HCT116 (cell line): Measurements from ENCODE around the gene ZNF804B. TPM values are rescaled to one million over a fixed set of nuclear protein-coding genes. Genes with fewer than 3 reads are reported as not detected.

Experiments
- ATAC-seq: fragments of 200-7000 bp; cut with Tn5 transposase; 2 replicates; pipeline ENCODE4 v1.9.1; 2020; ENCODE audit warnings: mild to moderate bottlenecking, moderate library complexity
- BruUV-seq: library from RNA; stranded (reverse); fragments of 400-500 nt; replicated peaks from 2 replicates; lab custom pipeline; 2021; lab: Mats Ljungman, UMichigan
- CTCF ChIA-PET: fragments of 300-600 bp; sonication (Branson Sonifier 250); formaldehyde crosslinking; loops from one replicate; lab custom pipeline; 2021; ENCODE audit warnings: antibody characterized with exemption; lab: Charles Lee
- POLR2A ChIA-PET: fragments of 300-600, 350-600 bp; sonication (Branson Sonifier 250); formaldehyde crosslinking; loops from one replicate; lab custom pipeline; 2021; ENCODE audit warnings: antibody characterized with exemption; lab: Charles Lee
- RAD21 ChIA-PET, 2 experiments: fragments of 300-600 bp; sonication (Branson Sonifier 250); formaldehyde crosslinking; loops; one replicate each; lab custom pipeline; 2023; ENCODE audit warnings: low total read pairs in 2 of 2; ENCODE audit not compliant: uncharacterized antibody in 2 of 2, unreplicated experiment in 2 of 2, low non-redundant PET in 1 of 2; lab: Charles Lee
- DNase-seq: peaks from one replicate; pipeline ENCODE4 v3.0.0-alpha.2; 2010; ENCODE audit warnings: low read depth, low spot score
- H2AFZ ChIP-seq: fragments of 200-600 bp; shearing (Covaris generic), sonication (generic); 2 replicates; pipeline ENCODE4 v1.6.1; 2017; ENCODE audit warnings: low read depth, mixed run types, mixed read lengths, antibody characterized with exemption, low read length; ENCODE audit not compliant: poor library complexity, severe bottlenecking
- H3K27ac ChIP-seq: 2 replicates; pipeline ENCODE4 v1.5.1; 2012; ENCODE audit warnings: low read depth, low read length
- H3K27me3 ChIP-seq: fragments of 200-600 bp; sonication (generic); 2 replicates; pipeline ENCODE4 v1.6.1; 2016; ENCODE audit warnings: mixed run types, low read length, mixed read lengths; ENCODE audit not compliant: insufficient read depth
- H3K36me3 ChIP-seq, 2 experiments: fragments of 200-500 bp in 1 of 2; fragments of 200-600 bp in 1 of 2; sonication (Bioruptor generic) in 1 of 2; sonication (generic) in 1 of 2; 2 replicates each; pipeline versions ENCODE4 v1.5.1 to v1.6.1; 2014 to 2016; ENCODE audit warnings: low read length in 2 of 2, inconsistent platforms in 1 of 2, mixed read lengths in 1 of 2, mixed run types in 1 of 2; ENCODE audit not compliant: insufficient read depth in 2 of 2, control insufficient read depth in 1 of 2
- H3K4me1 ChIP-seq, 2 experiments: fragments of 200-600 bp in 1 of 2; sonication (generic) in 1 of 2; 2 replicates each; pipeline versions ENCODE4 v1.5.1 to v1.6.1; 2012 to 2017; ENCODE audit warnings: low read length in 2 of 2, inconsistent platforms in 1 of 2, mild to moderate bottlenecking in 1 of 2, mixed read lengths in 1 of 2, mixed run types in 1 of 2, moderate library complexity in 1 of 2; ENCODE audit not compliant: insufficient read depth in 2 of 2, control insufficient read depth in 1 of 2
- H3K4me2 ChIP-seq: fragments of 200-600 bp; sonication (generic); 2 replicates; pipeline ENCODE4 v1.6.1; 2017; ENCODE audit warnings: mixed run types, low read length, mixed read lengths
- H3K4me3 ChIP-seq, 2 experiments: fragments of 200-600 bp in 1 of 2; sonication (generic) in 1 of 2; replicated peaks in 1 of 2; 2 replicates each; pipeline ENCODE4 v1.5.1; 2011 to 2016; ENCODE audit warnings: low read length in 2 of 2, control low read depth in 1 of 2, low read depth in 1 of 2, mild to moderate bottlenecking in 1 of 2, mixed read lengths in 1 of 2, mixed run types in 1 of 2
- H3K79me2 ChIP-seq: fragments of 200-600 bp; sonication (generic); 2 replicates; pipeline ENCODE4 v1.6.1; 2017; ENCODE audit warnings: mild to moderate bottlenecking, mixed run types, low read length, moderate library complexity, mixed read lengths; ENCODE audit not compliant: insufficient read depth
- H3K9ac ChIP-seq: fragments of 200-600 bp; sonication (generic); 2 replicates; pipeline ENCODE4 v1.6.1; 2016; ENCODE audit warnings: low read length, mixed read lengths
- H3K9me2 ChIP-seq: fragments of 200-600 bp; sonication (generic), shearing (Covaris generic); 2 replicates; pipeline ENCODE4 v1.6.1; 2017; ENCODE audit warnings: mixed run types, mild to moderate bottlenecking, moderate library complexity; ENCODE audit not compliant: insufficient read depth
- H3K9me3 ChIP-seq, 2 experiments: fragments of 200-500 bp in 1 of 2; fragments of 200-600 bp in 1 of 2; sonication (Bioruptor generic) in 1 of 2; sonication (generic) in 1 of 2; 2 replicates each; pipeline ENCODE4 v1.6.1; 2014 to 2017; ENCODE audit warnings: low read length in 2 of 2, mixed read lengths in 2 of 2, inconsistent platforms in 1 of 2, low read depth in 1 of 2, mild to moderate bottlenecking in 1 of 2, mixed run types in 1 of 2, moderate library complexity in 1 of 2; ENCODE audit not compliant: control insufficient read depth in 1 of 2, insufficient read depth in 1 of 2
- H4K20me1 ChIP-seq: fragments of 200-600 bp; sonication (generic), shearing (Covaris generic); 2 replicates; pipeline ENCODE4 v1.6.1; 2017; ENCODE audit warnings: mixed run types, mild to moderate bottlenecking, moderate library complexity; ENCODE audit not compliant: insufficient read depth
- ATF3 ChIP-seq: IDR thresholded peaks from 2 replicates; pipeline ENCODE4 v1.6.1; 2012
- EZH2 ChIP-seq: fragments of 200-600 bp; sonication (generic); IDR thresholded peaks from 2 replicates; pipeline ENCODE4 v1.6.1; 2017; ENCODE audit warnings: antibody characterized with exemption, mixed run types
- EZH2phosphoT487 ChIP-seq: fragments of 200-600 bp; IDR thresholded peaks from 2 replicates; pipeline ENCODE4 v1.6.1; 2018; ENCODE audit warnings: antibody characterized with exemption, borderline replicate concordance
- FOSL1 ChIP-seq: IDR thresholded peaks from 2 replicates; pipeline ENCODE4 v1.6.1; 2012; ENCODE audit warnings: low read depth
- JUND ChIP-seq: IDR thresholded peaks from 2 replicates; pipeline ENCODE4 v1.6.1; 2012
- MAX ChIP-seq: IDR thresholded peaks from 2 replicates; pipeline ENCODE4 v1.6.1; 2012
- POLR2AphosphoS5 ChIP-seq: IDR thresholded peaks from 2 replicates; pipeline ENCODE4 v1.6.1; 2011; ENCODE audit warnings: mild to moderate bottlenecking, low read depth, low read length, moderate library complexity
- RAD21 ChIP-seq: IDR thresholded peaks from 2 replicates; pipeline ENCODE4 v1.6.1; 2012; ENCODE audit warnings: low read depth, mild to moderate bottlenecking
- SRF ChIP-seq: IDR thresholded peaks from 2 replicates; pipeline ENCODE4 v1.6.1; 2012; ENCODE audit warnings: low read depth
- TCF7L2 ChIP-seq: IDR thresholded peaks from 2 replicates; pipeline ENCODE4 v1.7.0; 2011; ENCODE audit warnings: borderline replicate concordance, inconsistent platforms; ENCODE audit not compliant: insufficient read depth, insufficient read length; ENCODE audit errors: extremely low read depth
- YY1 ChIP-seq: IDR thresholded peaks from 2 replicates; pipeline ENCODE4 v1.6.1; 2011; ENCODE audit warnings: low read length, low read depth, moderate library complexity, mild to moderate bottlenecking; ENCODE audit not compliant: insufficient replicate concordance; ENCODE audit errors: extremely low read depth
- ZBTB33 ChIP-seq: IDR thresholded peaks from 2 replicates; pipeline ENCODE4 v1.6.1; 2011; ENCODE audit warnings: mild to moderate bottlenecking, low read length, moderate library complexity; ENCODE audit not compliant: insufficient replicate concordance; ENCODE audit errors: extremely low read depth
- ZFX ChIP-seq: fragments of 450-650 bp; IDR thresholded peaks from 2 replicates; pipeline ENCODE4 v1.6.1; 2017
- ZNF274 ChIP-seq: fragments of 200-500 bp; sonication (Bioruptor generic); IDR thresholded peaks from 2 replicates; pipeline ENCODE4 v1.6.1; 2014; ENCODE audit warnings: mild to moderate bottlenecking, low read depth, low read length, inconsistent platforms
- intact Hi-C: fragments of 100-400 bp; cut with micrococcal nuclease; formaldehyde crosslinking; loops from 2 replicates; pipeline ENCODE4 v1.10.0; 2022
- total RNA-seq: library from RNA; stranded (reverse); gene quantifications from one replicate; pipeline ENCODE4 v1.2.1, GENCODE V29; 2021; ENCODE audit not compliant: unreplicated experiment

ZNF804B gene
- total RNA-seq, 1 experiment from 2014 or later = not detected

GRCh38 chr7:89094269-89094668, 334.8 kb downstream of the ZNF804B start (continued):
- TF ChIP-seq EZH2phosphoT487 = no peak
- TF ChIP-seq ZFX = no peak

GRCh38 chr7:89103564-89103963, 344.1 kb downstream of the ZNF804B start:
- no peaks in the 10 kb centered on the region for H3K4me1 ChIP-seq
- no peak overlapping the region for H2AFZ ChIP-seq
- no peak for DNase-seq
- no peaks in the 10 kb centered on the region for H3K9me2 ChIP-seq
- no peak for TF ChIP-seq JUND
- no peak for TF ChIP-seq ATF3
- no peak for TF ChIP-seq RAD21
- TF ChIP-seq ZFX = no peak
- no peak for TF ChIP-seq SRF
- no peak for TF ChIP-seq FOSL1
- TF ChIP-seq POLR2AphosphoS5 = no peak
- no peak for TF ChIP-seq MAX
- no peak for TF ChIP-seq ZBTB33
- no peak for TF ChIP-seq TCF7L2
- no peak for TF ChIP-seq EZH2
- no peak for TF ChIP-seq YY1
- TF ChIP-seq ZNF274 = no peak
- TF ChIP-seq, all 23 proteins: peak for 0
- H3K4me2 ChIP-seq = no peak overlapping the region
- H3K79me2 ChIP-seq = no peaks in the 10 kb centered on the region
- no peak overlapping the region for H3K4me3 ChIP-seq
- H4K20me1 ChIP-seq = no peaks in the 10 kb centered on the region
- H3K27ac ChIP-seq = no peak overlapping the region
- no peak for ATAC-seq
- CTCF ChIA-PET = no interaction called here
- no peaks in the 10 kb centered on the region; a peak in 1 of 4 replicates for H3K9me3 ChIP-seq
- H3K36me3 ChIP-seq = no peaks in the 10 kb centered on the region
- no peaks in the 10 kb centered on the region for H3K27me3 ChIP-seq
- no TSS peak for BruUV-seq
- POLR2A ChIA-PET = no interaction called here
- intact Hi-C loops = no loop called here
- H3K9ac ChIP-seq = no peak overlapping the region
- RAD21 ChIA-PET = no interaction called here
